Activated CD8-positive, alpha-beta memory T cell treated with anti-CD3 and anti-CD28 coated beads, Interleukin-2, amount 50 U/mL, for 4 hours (primary cell): ENCODE results near the gene CLEC11A.
"Not testable (repeated sequence)": the region's sequence is repeated elsewhere in the genome, so short reads cannot be mapped to it uniquely, and the experiment has no call there.

Source experiments
- DNase-seq: peaks from one replicate; pipeline ENCODE4 v3.0.0-alpha.2; 2020

CLEC11A gene

DNA sequence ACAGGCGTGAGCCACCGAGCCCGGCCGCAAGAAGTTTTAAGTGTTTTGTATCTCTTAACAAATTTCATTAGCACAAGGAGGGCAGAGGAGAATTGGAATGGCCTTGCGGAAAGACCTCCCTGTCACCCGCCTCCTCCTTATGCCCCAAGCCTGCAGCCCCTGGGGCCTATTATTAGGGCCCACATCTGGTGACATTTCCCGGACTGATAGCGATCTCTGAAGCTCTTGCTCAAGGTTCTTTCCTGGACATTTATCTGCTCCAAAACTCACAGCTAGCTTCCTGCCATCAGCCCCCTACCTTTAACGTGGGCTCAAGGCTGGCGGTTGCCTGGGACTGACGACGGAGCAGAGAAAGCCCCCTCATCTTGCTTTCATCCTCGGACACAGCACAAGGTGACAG is 40.4 kb downstream of the CLEC11A start:
- not testable (repeated sequence) for DNase-seq

DNA sequence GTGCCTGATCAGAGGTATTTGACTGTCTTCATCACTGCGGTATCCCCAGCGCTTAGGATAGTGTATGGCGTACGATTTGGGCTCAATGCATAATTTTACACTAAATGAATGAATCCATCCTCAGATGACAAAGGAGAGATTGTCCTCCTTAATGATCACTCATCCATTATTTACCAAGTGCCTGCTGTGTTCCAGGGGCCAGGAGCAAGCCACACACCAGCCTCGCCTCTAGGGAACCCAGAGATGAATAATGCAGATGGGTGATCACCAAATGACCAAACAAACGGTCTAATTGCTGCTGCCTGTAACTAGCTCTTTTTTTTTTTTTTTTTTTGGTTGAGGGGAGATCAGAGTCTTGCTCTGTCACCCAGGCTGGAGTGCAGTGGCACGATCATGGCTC is 41.2 kb downstream of the CLEC11A start:
- no peak for DNase-seq

DNA sequence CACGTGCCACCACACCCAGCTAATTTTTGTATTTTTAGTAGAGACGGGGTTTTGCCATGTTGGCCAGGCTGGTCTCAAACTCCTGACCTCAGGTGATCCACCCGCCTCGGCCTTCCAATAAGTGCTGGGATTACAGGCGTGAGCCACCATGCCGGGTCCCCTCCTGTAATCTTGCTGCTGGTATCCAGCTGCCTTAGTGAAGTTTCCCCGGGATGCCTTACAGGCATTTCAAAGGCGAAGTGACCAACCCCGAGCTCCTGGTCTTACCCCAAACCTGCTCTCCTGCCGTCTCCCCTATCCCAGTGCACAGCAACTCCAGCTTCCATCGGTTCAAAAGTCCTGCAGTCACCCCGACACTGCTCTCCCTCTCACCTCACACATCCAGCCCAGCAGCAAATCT is 43.6 kb downstream of the CLEC11A start:
- DNase-seq, result not testable (repeated sequence)

DNA sequence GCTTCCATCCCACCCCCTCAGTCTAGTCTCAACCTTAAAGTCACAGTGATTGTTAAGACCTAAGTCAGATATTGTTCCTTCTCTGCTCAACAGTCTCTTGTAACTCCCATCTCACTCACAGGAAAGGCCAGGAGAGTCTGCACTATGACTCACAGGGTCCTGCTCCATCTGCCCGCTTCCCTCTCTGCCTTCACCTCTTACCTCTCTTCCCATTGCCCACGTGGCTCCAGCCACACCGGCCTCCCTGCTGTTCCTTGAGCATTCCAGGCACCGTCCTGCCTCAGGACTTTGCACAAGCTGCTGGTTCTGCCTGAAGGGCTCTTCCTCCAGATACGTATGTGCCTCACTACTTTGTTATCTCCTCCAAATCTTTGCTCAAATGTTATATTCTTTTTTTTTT is 44.1 kb downstream of the CLEC11A start:
- not testable (repeated sequence) for DNase-seq

DNA sequence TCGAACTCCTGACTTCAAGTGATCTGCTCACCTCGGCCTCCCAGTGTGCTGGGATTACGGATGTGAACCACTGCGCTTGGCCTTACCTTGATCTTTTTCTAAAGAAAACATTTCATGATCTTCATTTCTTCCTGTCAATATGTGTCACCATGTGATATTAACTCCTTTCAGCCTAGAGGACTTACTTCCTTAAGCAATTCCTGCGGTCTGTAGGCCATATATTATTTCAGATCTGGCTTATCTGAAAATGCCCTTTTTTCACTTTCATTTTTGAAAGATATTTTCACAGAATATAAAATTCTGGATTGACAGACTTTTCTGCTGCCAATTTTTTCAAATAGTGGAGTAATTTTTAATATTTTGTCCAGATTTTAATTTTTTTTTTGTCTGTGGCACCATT is 45.1 kb downstream of the CLEC11A start:
- DNase-seq, result no peak

DNA sequence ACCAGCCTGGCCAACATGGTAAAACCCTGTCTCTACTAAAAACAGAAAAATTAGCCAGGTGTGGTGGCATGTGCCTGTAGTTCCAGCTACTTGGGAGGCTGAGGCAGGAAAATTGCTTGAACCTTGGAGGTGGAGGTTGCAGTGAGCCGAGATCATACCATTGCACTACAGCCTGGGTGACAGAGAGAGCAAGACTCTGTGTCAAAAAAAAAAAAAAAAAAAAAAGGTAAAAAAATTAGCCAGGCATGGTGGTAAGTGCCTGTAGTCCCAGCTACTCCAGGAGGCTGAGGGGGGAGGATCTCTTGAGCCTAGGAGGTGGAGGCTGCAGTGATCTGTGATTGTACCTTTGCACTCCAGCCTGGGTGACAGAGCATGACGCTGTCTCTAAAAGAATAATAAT is 47.0 kb downstream of the CLEC11A start, which contains the start of gene GPR32:
GPR32 (plus strand) TSS at position 301 of the 400 bp plus-strand sequence. CDS start 137 bp downstream, outside the sequence.
- DNase-seq, result not testable (repeated sequence)

DNA sequence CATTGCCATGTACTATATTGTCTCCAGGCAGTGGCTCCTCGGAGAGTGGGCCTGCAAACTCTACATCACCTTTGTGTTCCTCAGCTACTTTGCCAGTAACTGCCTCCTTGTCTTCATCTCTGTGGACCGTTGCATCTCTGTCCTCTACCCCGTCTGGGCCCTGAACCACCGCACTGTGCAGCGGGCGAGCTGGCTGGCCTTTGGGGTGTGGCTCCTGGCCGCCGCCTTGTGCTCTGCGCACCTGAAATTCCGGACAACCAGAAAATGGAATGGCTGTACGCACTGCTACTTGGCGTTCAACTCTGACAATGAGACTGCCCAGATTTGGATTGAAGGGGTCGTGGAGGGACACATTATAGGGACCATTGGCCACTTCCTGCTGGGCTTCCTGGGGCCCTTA is 47.7 kb downstream of the CLEC11A start:
- DNase-seq, result no peak

DNA sequence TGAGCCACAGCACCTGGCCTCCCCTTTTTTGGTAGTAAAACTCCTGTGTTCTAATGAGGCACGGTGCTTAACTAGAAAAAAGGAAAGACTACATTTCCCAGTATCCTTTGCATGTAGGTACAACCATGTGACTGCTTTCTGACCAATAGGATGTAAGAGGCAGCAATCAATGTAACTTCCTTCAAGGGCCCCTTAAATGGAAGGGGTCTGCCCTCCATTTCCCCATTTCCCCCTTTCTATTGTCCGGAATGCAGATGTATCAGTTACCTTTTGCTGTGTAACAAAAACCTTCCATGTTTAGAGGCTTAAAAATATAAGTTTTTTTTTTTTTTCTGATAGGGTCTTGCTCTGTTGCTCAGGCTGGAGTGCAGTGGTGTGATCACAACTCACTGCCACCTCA is 49.3 kb downstream of the CLEC11A start:
- no peak for DNase-seq

DNA sequence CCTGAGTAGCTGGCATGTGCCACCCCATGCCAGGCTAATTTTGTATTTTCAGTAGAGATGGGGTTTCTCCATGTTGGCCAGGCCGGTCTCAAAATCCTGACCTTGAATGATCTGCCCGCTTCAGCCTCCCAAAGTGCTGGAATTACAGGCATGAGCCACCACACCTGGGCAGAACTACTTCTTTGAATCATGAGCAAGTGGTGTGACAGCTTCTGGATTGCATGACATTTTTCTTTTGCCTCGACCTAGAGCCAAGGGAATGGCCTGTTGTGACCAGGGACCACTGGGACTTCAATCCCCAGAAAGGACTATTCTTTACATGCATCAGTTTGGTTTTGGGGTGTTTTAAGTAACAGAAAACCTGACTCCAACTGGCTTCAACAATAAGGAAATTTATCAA is 49.7 kb downstream of the CLEC11A start:
- not testable (repeated sequence) for DNase-seq

DNA sequence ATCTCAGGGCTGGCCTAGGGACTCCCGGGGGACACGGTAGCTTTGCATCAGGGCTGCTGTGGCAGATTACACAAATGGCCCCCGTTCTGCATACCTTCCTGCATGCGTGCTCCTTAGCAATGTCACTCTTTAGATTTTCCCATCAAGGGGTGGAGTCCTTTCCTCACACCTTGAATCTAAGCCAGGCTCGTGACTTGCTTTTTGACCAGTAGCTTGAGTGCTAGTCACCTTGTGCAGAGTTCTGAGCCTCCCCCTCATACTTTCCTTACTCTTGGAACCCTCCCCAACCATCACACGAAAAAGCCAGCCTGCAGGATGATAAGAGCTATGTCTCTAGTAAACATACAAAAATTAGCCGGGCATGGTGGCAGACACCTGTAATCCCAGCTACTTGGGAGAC is 50.3 kb downstream of the CLEC11A start:
- DNase-seq, result not testable (repeated sequence)
